Bronchial epithelial cell (primary cell): Measurements from ENCODE around the gene RNF166. TPM values are rescaled to one million over a fixed set of nuclear protein-coding genes. Genes with fewer than 3 reads are reported as not detected.

Source experiments
- DNase-seq: peaks from one replicate; pipeline ENCODE4 v3.0.0-alpha.2; 2010; ENCODE audit warnings: low read depth
- FAIRE-seq: peaks from 2 replicates; lab custom pipeline; 2011; peaks lifted over from hg19 to GRCh38; lab: Jason Lieb, UNC
- H3K27me3 ChIP-seq: 2 replicates; pipeline ENCODE4 v1.5.1; 2011; ENCODE audit warnings: low read length; ENCODE audit not compliant: control insufficient read depth, insufficient read depth
- H3K36me3 ChIP-seq: 2 replicates; pipeline ENCODE4 v1.5.1; 2011; ENCODE audit warnings: low read length; ENCODE audit not compliant: control insufficient read depth, insufficient read depth
- H3K4me3 ChIP-seq: 2 replicates; pipeline ENCODE4 v1.5.1; 2011; ENCODE audit warnings: mild to moderate bottlenecking, low read depth, low read length, control low read depth
- CTCF ChIP-seq: IDR thresholded peaks from 2 replicates; pipeline ENCODE4 v1.5.1; 2011; ENCODE audit warnings: mild to moderate bottlenecking, moderate library complexity, low read length, control low read depth, inconsistent platforms; ENCODE audit not compliant: insufficient read depth, severe bottlenecking
- total RNA-seq: library from RNA; depleted of rRNA; stranded (reverse); fragments of >200 nt; gene quantifications from 2 replicates; pipeline ENCODE4 v1.2.1, GENCODE V29; 2014

Gene RNF166
- total RNA-seq, 1 donor from 2014 or later, result 9.7 TPM

- FAIRE-seq (no peak), DNase-seq (no peak)
- peaks cover 34% of the 10 kb centered on the region for H3K36me3 ChIP-seq
- H3K27me3 ChIP-seq, result no peaks in the 10 kb centered on the region
- no peak overlapping the region for H3K4me3 ChIP-seq
- no peak for TF ChIP-seq CTCF
Measured at GRCh38 chr16:88740727-88741055, 34.5 kb upstream of the RNF166 start.

- H3K4me3 ChIP-seq, result no peak overlapping the region
- no peak for FAIRE-seq
- no peak for TF ChIP-seq CTCF
Measured at GRCh38 chr16:88739977-88740726, 33.9 kb upstream of the RNF166 start.

DNA sequence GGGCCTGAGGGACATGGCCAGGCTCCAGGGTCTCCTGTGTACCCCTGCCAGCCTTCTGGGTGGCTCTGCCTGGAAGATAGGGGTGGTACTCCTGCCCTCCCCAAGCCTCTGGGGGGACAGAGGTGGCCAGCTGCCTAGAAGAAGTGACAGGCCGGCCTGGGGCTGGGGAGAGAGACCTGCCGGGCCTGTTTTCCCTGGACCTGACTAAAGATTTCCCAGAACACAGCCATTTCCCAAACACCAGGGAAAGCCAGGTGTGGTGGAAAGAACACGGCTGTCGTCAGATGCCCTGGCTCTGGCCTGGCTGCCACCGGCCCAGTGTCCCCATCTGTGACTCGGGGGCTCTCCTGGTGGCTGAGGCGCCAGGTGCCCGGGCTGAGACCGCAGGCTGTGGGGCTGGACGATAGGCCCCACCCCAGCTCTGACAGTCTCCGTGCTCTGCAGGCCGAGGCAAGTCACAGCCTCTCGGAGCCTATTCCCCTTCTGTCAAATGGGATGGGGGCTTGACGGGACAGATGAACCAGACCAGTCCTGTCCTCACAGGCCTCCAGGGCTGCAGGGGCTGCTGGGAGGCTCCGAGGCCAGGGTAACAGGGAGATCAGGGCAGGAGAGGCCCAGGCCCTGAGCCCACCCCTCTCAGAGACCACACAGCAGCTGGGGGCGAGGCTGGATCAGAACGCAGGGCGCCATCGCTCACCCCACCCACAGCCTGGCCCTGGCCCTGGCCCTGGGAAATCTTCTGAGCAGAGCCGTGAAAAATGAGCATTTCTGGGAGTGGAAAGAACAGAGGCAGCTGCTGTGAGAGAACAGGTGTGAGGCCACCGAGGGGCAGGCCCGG, 33.1 kb upstream of the RNF166 start:
- DNase-seq (no peak), FAIRE-seq (no peak)
- no peak overlapping the region for H3K4me3 ChIP-seq
- TF ChIP-seq CTCF, result no peak
- no peaks in the 10 kb centered on the region for H3K27me3 ChIP-seq
- H3K36me3 ChIP-seq, result peaks cover 46% of the 10 kb centered on the region

More at GRCh38 chr16:88739977-88740726, 33.9 kb upstream of the RNF166 start:
- DNase-seq, result no peak
- Histone ChIP-seq H3K36me3 (peaks cover 39% of the 10 kb centered on the region), H3K27me3 (no peaks in the 10 kb centered on the region)

- Histone ChIP-seq H3K27me3 (no peaks in the 10 kb centered on the region), H3K36me3 (peaks cover 52% of the 10 kb centered on the region), H3K4me3 (no peak overlapping the region)
- no peak for DNase-seq
- TF ChIP-seq CTCF, result no peak
- no peak for FAIRE-seq
Measured at GRCh38 chr16:88738151-88739084, 32.2 kb upstream of the RNF166 start.

DNA sequence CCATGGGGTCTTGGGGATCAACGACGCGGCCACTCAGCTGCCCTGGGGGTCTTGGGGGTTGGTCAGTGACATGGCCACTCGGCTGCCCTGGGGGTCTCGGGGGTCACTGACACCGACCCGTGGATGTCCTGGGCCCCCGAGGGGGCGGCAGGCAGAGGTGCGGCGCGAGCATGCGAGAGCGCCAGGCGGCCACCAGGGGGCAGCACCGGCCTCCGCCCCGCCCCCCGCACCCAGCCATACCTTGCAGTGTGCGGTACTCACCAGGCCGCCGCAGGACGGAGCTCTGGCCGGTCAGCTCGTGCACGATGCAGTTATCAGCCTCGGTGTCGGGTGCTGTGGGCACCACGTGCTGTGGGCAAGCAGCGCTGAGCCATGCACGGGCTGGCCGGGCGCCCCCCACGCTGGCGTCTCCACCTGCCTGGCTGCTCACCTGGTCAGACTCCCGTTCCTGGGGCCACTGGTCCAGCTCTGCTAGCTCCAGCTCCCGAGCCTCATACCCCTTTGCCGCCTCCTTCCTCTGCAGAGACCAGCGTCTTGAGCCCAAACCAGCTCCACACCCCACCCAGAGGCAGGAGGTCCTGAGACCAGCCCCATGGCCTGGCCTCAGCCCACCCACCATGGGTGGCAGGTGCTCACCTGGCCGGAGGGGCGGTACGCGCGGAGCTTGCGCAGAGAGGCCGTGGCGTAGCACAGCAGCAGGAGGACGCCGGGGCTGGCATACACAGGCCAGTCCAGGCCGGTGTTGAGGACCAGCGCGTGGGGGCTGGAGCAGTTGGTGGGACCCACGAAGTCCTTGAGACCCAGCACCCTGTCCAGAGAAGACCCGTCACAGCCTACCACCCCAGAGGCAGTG, 31.3 kb upstream of the RNF166 start:
- H3K36me3 ChIP-seq, result peaks cover 51% of the 10 kb centered on the region
- no peak for FAIRE-seq
- no peaks in the 10 kb centered on the region for H3K27me3 ChIP-seq
- TF ChIP-seq CTCF, result peak; percentile 95
- peak; percentile 45 for DNase-seq
- H3K4me3 ChIP-seq, result no peak overlapping the region
